ENCODE data around the gene IFT52. TPM values are rescaled to one million over a fixed set of nuclear protein-coding genes. Genes with fewer than 3 reads are reported as not detected.
A peak's percentile ranks its signal among the peaks of the same experiment; 100 is the strongest.

The IFT52 gene, protein sequence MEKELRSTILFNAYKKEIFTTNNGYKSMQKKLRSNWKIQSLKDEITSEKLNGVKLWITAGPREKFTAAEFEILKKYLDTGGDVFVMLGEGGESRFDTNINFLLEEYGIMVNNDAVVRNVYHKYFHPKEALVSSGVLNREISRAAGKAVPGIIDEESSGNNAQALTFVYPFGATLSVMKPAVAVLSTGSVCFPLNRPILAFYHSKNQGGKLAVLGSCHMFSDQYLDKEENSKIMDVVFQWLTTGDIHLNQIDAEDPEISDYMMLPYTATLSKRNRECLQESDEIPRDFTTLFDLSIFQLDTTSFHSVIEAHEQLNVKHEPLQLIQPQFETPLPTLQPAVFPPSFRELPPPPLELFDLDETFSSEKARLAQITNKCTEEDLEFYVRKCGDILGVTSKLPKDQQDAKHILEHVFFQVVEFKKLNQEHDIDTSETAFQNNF
- 1 to 10 TPM; 5.7 to 8.1 TPM for total RNA-seq

DNA sequence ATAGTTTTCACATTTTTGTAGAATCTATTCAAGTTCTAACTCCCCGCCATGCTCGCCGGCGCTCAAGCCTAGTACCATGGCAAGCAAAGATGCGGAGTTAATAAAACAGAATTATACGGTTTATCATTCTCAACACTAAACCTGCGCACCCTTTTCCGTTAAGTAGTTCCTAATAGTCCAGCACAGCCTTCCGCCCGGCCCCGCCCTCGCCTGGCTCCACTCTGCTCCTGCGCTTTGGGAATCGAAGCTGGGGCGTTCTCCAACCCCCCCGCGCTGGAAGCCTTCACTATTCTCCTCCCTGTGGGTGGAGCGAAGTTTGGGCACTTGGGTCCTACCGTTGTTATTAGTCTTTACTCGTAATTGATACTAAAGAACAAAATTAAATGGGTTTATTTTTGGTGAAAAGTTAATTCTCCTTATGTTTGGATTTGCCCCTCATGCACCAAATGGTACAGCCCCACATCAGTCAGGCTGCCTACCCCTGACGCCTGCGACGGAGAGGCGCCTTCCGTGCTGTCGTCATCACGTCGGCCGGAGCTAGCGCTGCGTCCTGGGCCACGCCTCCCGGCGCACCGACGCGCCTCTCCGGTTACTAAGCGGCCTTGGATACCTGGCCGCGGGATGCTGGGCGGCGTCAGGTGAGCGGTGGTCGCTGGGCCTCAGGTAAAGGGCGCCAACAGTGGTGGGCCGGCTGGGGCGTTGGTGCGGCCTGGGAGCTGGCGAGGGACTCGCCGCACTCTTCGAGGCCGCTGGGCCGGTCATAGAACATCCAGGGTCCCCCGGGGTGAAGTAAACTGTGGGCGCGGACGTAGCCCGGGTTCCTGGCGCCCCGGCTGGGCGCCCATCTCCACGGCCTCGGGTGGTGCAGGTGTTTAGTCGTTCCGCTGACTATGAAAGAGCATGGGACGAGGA lies at the start of gene IFT52:
Gene IFT52 (plus strand): TSS at position 546 of the 912 bp plus-strand sequence. CDS start 3,762 bp downstream, outside the sequence.
- DNase-seq (ENCODE audit: low spot score), result peak; percentile 95
- H3K36me3 ChIP-seq, result peaks cover 11% of the 10 kb centered on the region
- TF ChIP-seq, protein P1, sequence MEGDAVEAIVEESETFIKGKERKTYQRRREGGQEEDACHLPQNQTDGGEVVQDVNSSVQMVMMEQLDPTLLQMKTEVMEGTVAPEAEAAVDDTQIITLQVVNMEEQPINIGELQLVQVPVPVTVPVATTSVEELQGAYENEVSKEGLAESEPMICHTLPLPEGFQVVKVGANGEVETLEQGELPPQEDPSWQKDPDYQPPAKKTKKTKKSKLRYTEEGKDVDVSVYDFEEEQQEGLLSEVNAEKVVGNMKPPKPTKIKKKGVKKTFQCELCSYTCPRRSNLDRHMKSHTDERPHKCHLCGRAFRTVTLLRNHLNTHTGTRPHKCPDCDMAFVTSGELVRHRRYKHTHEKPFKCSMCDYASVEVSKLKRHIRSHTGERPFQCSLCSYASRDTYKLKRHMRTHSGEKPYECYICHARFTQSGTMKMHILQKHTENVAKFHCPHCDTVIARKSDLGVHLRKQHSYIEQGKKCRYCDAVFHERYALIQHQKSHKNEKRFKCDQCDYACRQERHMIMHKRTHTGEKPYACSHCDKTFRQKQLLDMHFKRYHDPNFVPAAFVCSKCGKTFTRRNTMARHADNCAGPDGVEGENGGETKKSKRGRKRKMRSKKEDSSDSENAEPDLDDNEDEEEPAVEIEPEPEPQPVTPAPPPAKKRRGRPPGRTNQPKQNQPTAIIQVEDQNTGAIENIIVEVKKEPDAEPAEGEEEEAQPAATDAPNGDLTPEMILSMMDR (IDR thresholded peaks at IDR 0.05), result no peak
- no peaks in the 10 kb centered on the region for H3K27me3 ChIP-seq
- no peaks in the 10 kb centered on the region for H3K9me3 ChIP-seq
- H3K4me1 ChIP-seq, result peaks cover 0 to 11% of the 10 kb centered on the region in 2 donors
- H3K4me3 ChIP-seq, result peak within 1 kb of the TSS; percentile 87 to 91
- peak within 1 kb of the TSS; percentile 85 to 89 for H3K27ac ChIP-seq

DNA sequence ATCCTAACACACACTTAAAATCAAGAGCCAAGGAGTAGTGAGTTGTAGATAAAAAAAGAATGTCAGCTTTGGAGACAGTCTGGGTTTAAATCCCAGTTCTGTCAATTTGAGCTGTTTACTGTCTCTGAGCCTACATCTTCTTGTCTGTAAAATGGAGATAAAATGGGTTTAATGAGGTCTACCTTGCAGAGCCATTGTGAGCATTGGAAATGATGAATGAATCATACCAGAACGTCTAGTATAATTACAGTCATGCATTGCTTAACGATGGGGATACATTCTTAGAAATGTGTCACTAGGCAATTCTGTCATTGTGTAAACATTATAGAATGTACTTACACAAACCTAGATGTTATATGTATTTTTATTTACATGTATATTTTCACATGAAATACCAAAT lies 49.5 kb upstream of the IFT52 start:
- Histone ChIP-seq H3K4me1 (no peaks in the 10 kb centered on the region), H3K27ac (no peak overlapping the region), H3K9me3 (no peaks in the 10 kb centered on the region), H3K36me3 (no peaks in the 10 kb centered on the region), H3K4me3 (no peak overlapping the region), H3K27me3 (no peaks in the 10 kb centered on the region)
- DNase-seq (ENCODE audit: low spot score), result no peak
- TF ChIP-seq, protein P1 (IDR thresholded peaks at IDR 0.05), result no peak

DNA sequence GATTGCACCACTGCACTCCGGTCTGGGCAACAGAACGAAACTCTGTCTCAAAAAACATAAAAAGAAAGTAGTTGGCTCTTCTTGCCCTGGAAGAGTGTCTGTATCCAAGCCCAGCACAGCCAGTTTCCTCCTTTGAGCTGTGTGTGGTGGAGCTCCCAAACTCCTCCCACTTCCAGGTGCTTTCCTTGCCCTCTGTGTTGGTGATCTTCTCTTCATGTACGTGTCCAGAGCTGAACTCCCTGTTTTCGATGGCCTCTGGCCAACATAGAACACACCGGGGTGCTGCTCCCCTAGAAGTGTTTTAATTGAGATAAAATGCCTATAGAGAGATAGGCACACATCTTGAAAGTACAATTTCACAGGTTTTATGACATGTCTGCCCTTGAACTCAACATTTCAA lies 48.6 kb upstream of the IFT52 start:
- H3K9me3 ChIP-seq, result no peaks in the 10 kb centered on the region

DNA sequence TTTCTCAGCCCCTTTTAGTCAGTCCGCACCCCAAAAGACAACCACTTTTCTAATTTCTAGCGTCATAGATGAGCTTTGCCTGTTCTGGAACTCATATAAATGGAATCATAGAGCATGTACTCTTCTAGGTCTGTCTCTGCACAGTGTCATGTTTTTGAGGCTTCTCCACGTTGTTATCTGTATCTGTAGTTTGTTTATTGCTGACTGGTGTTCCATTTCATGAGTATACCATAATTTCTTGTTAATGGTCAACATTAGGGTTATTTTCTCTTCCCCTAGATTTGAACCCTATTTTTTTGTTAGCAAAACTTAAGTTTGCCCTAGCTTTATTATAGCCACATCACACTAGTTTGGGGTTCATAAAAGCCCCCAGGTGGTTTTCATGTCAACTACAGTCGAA lies 48.1 kb upstream of the IFT52 start:
- Histone ChIP-seq H3K4me1 (no peaks in the 10 kb centered on the region), H3K36me3 (no peaks in the 10 kb centered on the region), H3K27me3 (no peaks in the 10 kb centered on the region), H3K9me3 (no peaks in the 10 kb centered on the region), H3K4me3 (no peak overlapping the region), H3K27ac (no peak overlapping the region)
- no peak for DNase-seq (ENCODE audit: low spot score)
- TF ChIP-seq, protein P1 (IDR thresholded peaks at IDR 0.05), result no peak

More for the DNA sequence above, 48.6 kb upstream of the IFT52 start:
- TF ChIP-seq, protein P1 (IDR thresholded peaks at IDR 0.05), result no peak
- no peak for DNase-seq (ENCODE audit: low spot score)
- H3K4me3 ChIP-seq, result no peak overlapping the region
- no peaks in the 10 kb centered on the region for H3K36me3 ChIP-seq
- no peaks in the 10 kb centered on the region for H3K4me1 ChIP-seq
- H3K27me3 ChIP-seq, result no peaks in the 10 kb centered on the region
- H3K27ac ChIP-seq, result no peak overlapping the region

DNA sequence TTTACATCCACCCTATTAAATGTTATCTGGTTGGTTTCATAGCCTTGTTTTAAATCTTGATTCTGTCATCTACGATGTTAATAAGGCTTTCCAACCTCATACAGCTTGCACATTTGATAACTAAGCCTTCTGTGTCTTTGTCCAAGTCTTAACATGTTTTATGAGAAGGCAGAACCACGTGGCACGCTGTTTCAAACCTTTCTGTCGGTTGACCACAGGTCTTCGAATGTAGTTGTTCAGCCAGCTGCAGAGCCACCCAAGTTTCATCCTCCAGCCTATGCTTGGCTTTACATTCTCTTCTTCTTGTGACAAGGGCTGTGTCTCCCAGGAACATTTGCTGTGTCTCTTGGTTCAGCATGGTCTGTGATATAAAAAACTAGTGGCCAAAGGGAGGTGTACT lies 47.6 kb upstream of the IFT52 start:
- no peak overlapping the region for H3K4me3 ChIP-seq
- TF ChIP-seq, protein P1 (IDR thresholded peaks at IDR 0.05), result no peak
- no peak overlapping the region for H3K27ac ChIP-seq
- H3K9me3 ChIP-seq, result no peaks in the 10 kb centered on the region
- no peaks in the 10 kb centered on the region for H3K27me3 ChIP-seq
- DNase-seq (ENCODE audit: low spot score), result no peak
- H3K36me3 ChIP-seq, result no peaks in the 10 kb centered on the region
- H3K4me1 ChIP-seq, result no peaks in the 10 kb centered on the region
